ENCODE measurements around the gene RAB40C. TPM values are rescaled to one million over a fixed set of nuclear protein-coding genes. Genes with fewer than 3 reads are reported as not detected.

The RAB40C gene
- total and polyA plus RNA-seq, 9 of the 15 experiments (the other 6 are each of a cell fraction or from before 2014, with no cell fraction given) = 0.17 to 23.4 (median 8.7) TPM

DNA sequence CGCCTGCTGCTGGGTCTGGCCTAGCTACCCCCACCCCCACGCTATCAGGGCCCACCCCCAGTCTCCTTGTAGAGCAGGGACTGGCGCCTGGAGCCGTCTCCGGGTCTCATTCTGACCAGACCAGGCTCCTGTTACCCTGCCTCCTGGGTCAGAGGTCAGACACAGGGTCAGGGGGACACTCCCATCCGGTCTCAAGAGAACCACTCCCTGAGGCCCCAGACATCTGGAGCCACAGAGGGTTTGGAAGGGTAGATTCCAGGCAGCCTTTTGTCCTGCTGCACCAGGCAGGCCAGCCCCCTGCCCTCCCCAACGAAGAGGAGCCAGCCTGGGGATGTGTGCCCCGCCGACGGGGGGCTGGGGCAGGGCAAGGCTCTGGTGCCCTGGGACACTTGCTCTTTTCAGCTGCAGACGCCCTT lies 40.0 kb downstream of the RAB40C start (continued):
- TF ChIP-seq E2F6 (IDR thresholded peaks at IDR 0.05; ENCODE audit: borderline replicate concordance in 1 of 2, extremely low read depth in 1 of 2, insufficient read depth in 1 of 2, insufficient read length in 1 of 2, low read depth in 1 of 2, low read length in 1 of 2, poor library complexity in 1 of 2, severe bottlenecking in 1 of 2) = peak in 1 of 2 experiments; percentile 4
- no peak for TF ChIP-seq CAMTA2 (CRISPR knock-in tag; conservative IDR thresholded peaks at IDR 0.05)
- peak; percentile 26; the same call in 1 of the 2 replicates for TF ChIP-seq NR2C2 (CRISPR knock-in tag; IDR thresholded peaks at IDR 0.05)
- TF ChIP-seq NR2C2 (tag; IDR thresholded peaks at IDR 0.05) = peak; percentile 72
- TF ChIP-seq CBFA2T3 (IDR thresholded peaks at IDR 0.05) = peak; percentile 36
- no peak for TF ChIP-seq PTBP1 (IDR thresholded peaks at IDR 0.05; ENCODE audit: low read depth, low read length)
- TF ChIP-seq ETV5 (CRISPR knock-in tag; IDR thresholded peaks at IDR 0.05; ENCODE audit: low read depth) = peak; percentile 76
- TF ChIP-seq, protein P1, sequence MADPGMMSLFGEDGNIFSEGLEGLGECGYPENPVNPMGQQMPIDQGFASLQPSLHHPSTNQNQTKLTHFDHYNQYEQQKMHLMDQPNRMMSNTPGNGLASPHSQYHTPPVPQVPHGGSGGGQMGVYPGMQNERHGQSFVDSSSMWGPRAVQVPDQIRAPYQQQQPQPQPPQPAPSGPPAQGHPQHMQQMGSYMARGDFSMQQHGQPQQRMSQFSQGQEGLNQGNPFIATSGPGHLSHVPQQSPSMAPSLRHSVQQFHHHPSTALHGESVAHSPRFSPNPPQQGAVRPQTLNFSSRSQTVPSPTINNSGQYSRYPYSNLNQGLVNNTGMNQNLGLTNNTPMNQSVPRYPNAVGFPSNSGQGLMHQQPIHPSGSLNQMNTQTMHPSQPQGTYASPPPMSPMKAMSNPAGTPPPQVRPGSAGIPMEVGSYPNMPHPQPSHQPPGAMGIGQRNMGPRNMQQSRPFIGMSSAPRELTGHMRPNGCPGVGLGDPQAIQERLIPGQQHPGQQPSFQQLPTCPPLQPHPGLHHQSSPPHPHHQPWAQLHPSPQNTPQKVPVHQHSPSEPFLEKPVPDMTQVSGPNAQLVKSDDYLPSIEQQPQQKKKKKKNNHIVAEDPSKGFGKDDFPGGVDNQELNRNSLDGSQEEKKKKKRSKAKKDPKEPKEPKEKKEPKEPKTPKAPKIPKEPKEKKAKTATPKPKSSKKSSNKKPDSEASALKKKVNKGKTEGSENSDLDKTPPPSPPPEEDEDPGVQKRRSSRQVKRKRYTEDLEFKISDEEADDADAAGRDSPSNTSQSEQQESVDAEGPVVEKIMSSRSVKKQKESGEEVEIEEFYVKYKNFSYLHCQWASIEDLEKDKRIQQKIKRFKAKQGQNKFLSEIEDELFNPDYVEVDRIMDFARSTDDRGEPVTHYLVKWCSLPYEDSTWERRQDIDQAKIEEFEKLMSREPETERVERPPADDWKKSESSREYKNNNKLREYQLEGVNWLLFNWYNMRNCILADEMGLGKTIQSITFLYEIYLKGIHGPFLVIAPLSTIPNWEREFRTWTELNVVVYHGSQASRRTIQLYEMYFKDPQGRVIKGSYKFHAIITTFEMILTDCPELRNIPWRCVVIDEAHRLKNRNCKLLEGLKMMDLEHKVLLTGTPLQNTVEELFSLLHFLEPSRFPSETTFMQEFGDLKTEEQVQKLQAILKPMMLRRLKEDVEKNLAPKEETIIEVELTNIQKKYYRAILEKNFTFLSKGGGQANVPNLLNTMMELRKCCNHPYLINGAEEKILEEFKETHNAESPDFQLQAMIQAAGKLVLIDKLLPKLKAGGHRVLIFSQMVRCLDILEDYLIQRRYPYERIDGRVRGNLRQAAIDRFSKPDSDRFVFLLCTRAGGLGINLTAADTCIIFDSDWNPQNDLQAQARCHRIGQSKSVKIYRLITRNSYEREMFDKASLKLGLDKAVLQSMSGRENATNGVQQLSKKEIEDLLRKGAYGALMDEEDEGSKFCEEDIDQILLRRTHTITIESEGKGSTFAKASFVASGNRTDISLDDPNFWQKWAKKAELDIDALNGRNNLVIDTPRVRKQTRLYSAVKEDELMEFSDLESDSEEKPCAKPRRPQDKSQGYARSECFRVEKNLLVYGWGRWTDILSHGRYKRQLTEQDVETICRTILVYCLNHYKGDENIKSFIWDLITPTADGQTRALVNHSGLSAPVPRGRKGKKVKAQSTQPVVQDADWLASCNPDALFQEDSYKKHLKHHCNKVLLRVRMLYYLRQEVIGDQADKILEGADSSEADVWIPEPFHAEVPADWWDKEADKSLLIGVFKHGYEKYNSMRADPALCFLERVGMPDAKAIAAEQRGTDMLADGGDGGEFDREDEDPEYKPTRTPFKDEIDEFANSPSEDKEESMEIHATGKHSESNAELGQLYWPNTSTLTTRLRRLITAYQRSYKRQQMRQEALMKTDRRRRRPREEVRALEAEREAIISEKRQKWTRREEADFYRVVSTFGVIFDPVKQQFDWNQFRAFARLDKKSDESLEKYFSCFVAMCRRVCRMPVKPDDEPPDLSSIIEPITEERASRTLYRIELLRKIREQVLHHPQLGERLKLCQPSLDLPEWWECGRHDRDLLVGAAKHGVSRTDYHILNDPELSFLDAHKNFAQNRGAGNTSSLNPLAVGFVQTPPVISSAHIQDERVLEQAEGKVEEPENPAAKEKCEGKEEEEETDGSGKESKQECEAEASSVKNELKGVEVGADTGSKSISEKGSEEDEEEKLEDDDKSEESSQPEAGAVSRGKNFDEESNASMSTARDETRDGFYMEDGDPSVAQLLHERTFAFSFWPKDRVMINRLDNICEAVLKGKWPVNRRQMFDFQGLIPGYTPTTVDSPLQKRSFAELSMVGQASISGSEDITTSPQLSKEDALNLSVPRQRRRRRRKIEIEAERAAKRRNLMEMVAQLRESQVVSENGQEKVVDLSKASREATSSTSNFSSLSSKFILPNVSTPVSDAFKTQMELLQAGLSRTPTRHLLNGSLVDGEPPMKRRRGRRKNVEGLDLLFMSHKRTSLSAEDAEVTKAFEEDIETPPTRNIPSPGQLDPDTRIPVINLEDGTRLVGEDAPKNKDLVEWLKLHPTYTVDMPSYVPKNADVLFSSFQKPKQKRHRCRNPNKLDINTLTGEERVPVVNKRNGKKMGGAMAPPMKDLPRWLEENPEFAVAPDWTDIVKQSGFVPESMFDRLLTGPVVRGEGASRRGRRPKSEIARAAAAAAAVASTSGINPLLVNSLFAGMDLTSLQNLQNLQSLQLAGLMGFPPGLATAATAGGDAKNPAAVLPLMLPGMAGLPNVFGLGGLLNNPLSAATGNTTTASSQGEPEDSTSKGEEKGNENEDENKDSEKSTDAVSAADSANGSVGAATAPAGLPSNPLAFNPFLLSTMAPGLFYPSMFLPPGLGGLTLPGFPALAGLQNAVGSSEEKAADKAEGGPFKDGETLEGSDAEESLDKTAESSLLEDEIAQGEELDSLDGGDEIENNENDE (IDR thresholded peaks at IDR 0.05; ENCODE audit: low read depth, low read length) = no peak
- TF ChIP-seq ZBTB17 (CRISPR knock-in tag; IDR thresholded peaks at IDR 0.05) = 0 out of 2 replicates have a peak, but pooled peaks have one; percentile 14
- TF ChIP-seq SMAD4 (CRISPR knock-in tag; conservative IDR thresholded peaks at IDR 0.05) = peak; percentile 59
- 0 out of 2 replicates have a peak, but pooled peaks have one; percentile 33 for TF ChIP-seq ATF6 (CRISPR knock-in tag; IDR thresholded peaks at IDR 0.05)
- 0 out of 2 replicates have a peak, but pooled peaks have one; percentile 36 for TF ChIP-seq POLR2A (conservative IDR thresholded peaks at IDR 0.05)
- TF ChIP-seq PCBP2 (IDR thresholded peaks at IDR 0.05; ENCODE audit: low read depth, low read length, poor library complexity, severe bottlenecking) = no peak
- TF ChIP-seq ZBTB7A (IDR thresholded peaks at IDR 0.05; ENCODE audit: borderline replicate concordance, control insufficient read depth, low read depth, low read length) = peak; percentile 69; the same call in 1 of the 2 replicates
